Epithelial cell of esophagus (primary cell): ENCODE data around the gene GDF15.

Experiments used
- DNase-seq: peaks from one replicate; pipeline ENCODE4 v3.0.0; 2010; ENCODE audit warnings: low read depth
- H3K4me3 ChIP-seq: 2 replicates; pipeline ENCODE4 v1.5.1; 2011; ENCODE audit warnings: mild to moderate bottlenecking, low read length, control low read depth
- TF ChIP-seq, protein P1 (sequence below): IDR thresholded peaks from 2 replicates; pipeline ENCODE4 v1.5.1; 2011; ENCODE audit warnings: low read depth, mild to moderate bottlenecking, low read length, control low read depth, inconsistent platforms; ENCODE audit not compliant: insufficient read depth; ENCODE audit errors: missing control alignments

Gene GDF15

GRCh38 chr19:18431351-18432197 lies 45.6 kb downstream of the GDF15 start:
- TF ChIP-seq, protein P1, sequence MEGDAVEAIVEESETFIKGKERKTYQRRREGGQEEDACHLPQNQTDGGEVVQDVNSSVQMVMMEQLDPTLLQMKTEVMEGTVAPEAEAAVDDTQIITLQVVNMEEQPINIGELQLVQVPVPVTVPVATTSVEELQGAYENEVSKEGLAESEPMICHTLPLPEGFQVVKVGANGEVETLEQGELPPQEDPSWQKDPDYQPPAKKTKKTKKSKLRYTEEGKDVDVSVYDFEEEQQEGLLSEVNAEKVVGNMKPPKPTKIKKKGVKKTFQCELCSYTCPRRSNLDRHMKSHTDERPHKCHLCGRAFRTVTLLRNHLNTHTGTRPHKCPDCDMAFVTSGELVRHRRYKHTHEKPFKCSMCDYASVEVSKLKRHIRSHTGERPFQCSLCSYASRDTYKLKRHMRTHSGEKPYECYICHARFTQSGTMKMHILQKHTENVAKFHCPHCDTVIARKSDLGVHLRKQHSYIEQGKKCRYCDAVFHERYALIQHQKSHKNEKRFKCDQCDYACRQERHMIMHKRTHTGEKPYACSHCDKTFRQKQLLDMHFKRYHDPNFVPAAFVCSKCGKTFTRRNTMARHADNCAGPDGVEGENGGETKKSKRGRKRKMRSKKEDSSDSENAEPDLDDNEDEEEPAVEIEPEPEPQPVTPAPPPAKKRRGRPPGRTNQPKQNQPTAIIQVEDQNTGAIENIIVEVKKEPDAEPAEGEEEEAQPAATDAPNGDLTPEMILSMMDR, result no peak
- no peak for DNase-seq
- H3K4me3 ChIP-seq, result no peak overlapping the region

GRCh38 chr19:18432275-18433014 lies 46.5 kb downstream of the GDF15 start:
- no peak for DNase-seq
- H3K4me3 ChIP-seq, result no peak overlapping the region
- TF ChIP-seq, protein P1, result no peak

DNA sequence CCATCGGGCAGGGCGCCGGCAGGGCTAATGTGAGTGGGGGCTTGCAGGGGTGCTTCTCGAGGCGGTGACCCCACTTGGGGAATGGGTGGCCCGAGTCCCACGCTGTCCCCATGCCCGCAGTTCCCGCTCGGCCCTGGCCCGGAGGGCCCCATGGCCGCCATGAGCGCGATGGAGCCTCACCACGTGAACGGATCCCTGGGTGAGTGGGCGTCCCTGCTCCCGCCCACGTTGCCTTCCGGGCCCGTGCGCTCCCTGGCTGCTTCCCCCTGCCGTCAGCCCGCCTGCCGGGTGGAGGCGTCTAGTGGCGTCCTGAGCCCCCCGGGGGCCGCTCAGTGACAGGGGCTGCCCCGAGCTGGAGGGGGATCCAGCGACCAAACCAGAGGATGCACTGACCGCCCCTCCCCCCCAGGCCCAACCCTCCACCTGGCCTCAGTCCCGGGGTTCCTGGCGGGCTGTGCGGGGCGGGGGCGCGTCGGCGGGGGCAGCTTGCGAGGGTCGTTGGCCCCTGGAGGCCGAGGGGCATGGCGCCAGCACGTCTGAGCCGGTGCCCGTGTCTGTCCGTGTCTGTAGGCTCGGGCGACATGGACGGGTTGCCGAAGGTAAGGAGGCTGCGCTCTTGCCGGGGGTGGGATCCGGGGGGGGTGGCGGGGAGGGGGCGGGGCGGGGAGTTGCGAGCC lies 47.2 kb downstream of the GDF15 start:
- H3K4me3 ChIP-seq, result peak overlapping the region; percentile 13
- DNase-seq, result no peak

DNA sequence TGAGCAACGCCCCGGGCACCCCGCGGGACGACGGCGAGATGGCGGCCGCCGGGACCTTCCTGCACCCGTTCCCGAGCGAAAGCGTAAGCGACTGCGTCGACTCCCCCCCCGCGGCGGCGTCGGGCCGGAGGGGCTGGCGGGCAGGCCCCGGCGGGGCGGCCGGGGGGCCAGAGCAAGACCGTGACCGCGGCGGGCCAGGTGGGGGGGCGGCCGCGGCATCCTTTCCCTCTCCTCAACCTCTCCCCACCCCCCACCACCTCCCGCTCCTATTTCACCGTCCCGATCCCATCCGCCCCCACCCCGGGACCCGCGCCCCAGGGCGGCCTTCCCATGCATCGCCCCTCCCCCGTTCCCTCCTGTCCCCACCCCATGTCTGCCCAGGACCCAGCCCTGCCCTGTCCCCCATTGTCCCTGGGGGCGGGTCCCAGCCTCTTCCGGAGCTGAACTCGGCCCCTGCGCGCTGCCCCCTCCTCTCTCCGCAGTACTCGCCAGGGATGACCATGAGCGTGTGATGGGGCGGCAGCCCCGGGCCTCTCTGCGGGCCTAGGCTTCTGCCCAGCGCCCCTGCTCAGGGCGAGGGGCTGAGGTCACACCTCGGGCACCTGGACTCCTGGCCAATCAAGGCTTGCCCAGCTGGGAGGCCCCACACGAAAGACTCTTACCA lies 47.9 kb downstream of the GDF15 start:
- no peak for DNase-seq
- TF ChIP-seq, protein P1, result no peak
- no peak overlapping the region for H3K4me3 ChIP-seq

More for the DNA sequence above, 47.2 kb downstream of the GDF15 start:
- TF ChIP-seq, protein P1, result no peak

GRCh38 chr19:18434411-18435175 lies 48.6 kb downstream of the GDF15 start:
- TF ChIP-seq, protein P1, result no peak
- no peak overlapping the region for H3K4me3 ChIP-seq

More at GRCh38 chr19:18434411-18435175, 48.6 kb downstream of the GDF15 start:
- no peak for DNase-seq
